Skeletal muscle cell (primary cell): ENCODE data around the gene SPRED1.

Source experiments
- DNase-seq: peaks from one replicate; pipeline ENCODE4 v3.0.0-alpha.2; 2010; ENCODE audit warnings: low read depth
- H3K4me3 ChIP-seq: 2 replicates; pipeline ENCODE4 v1.5.1; 2011; ENCODE audit warnings: low read depth, mild to moderate bottlenecking, control low read depth, low read length, moderate library complexity

SPRED1 gene

DNA sequence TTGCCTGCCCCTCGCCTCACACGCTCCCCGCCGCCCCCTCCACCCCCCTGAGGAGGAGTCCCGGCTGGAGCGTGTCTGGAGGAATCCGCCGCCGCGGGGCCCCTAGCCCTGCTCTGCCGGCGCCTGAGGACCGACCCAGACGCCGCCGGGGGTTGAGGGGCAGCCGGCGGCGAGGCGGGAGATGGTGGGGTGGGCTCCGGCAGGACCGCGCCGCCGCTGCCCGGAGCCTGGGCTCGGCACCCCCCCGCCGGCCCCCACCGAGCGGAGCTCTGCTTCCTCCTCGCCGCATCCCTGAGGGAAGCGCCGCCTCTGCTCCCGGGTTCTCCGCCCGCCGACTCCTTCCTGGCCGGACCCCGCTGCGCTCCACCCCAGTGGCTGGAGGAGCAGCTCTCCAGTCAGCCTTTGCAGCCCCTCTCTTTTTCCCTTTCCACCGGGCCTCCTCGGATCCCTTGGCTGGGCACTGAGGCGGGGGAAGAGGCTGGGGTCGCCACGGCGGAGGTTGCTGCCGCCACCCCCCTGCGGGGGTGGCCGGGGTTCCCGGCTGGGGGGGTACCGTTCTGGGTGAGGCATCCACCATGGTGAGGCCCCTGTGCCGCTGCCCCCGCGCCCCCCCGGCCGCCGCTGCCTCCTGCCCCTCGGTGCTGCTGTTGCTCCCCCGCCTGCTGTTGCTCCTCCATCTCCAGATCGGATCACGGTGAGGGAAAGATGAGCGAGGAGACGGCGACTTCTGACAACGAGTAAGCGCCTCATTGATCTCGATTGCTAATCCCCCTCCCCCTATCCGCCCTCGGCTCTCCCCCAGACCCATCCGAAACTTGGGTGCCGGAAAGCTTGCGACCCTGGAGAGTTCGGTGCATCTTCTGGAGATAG is at the start of gene SPRED1:
Gene SPRED1 (plus strand): TSS at position 356 of the 870 bp plus-strand sequence. CDS start 350 bp downstream, at position 706.
- peak within 1 kb of the TSS; percentile 88 for H3K4me3 ChIP-seq
- DNase-seq = no peak

DNA sequence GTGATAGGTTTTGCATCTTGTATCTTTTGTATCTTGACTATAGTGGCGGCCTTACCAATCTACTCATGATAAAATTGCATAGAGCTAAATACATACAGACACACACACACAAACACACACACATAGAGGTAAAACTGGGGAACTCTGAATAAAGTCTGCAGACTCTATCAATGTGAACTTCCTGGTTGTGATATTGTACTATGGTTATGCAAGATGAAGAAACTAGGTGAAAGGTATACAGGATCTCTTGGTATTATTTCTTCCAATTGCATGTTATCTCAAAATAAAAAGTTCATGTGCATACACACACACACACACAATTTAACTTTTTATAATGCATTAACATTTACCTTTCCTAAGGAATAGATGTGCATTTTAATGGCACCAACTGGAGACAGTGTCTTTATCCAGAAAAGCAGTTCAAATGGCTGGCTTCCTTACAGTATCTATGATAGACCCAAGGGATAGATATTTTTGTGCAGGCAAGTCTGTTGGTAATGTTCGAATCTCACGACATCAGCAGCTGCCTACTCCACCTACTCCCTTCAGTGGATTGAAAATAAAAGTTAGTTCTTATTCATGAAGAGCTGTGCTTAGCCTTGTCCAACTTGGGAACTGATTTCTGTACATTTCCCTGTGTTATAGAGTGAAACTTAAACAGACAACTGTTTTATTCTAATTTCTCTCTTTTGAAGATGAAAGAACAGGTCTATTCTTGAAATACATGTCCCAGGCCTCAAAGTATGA is 46.9 kb upstream of the SPRED1 start:
- H3K4me3 ChIP-seq = no peak overlapping the region
- no peak for DNase-seq

DNA sequence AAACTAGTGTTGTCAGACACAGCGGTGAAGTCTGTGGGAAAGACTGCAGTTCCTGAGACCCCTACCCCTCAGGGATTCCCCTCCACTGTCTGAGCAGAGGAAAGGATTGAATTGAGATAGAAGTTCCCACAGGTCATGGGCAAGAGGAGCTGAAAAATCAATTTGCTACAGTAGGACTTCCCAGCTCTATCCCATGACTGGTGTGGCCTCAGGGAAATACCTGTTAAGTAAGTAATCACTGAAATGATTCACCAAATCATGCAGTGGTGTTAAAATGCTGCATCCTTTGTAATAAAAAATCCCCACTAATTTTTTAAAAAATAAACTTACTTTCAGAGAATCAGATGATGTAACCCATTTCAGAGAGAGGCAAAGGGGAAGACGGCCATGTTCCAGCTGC is 45.0 kb upstream of the SPRED1 start:
- H3K4me3 ChIP-seq = no peak overlapping the region
- DNase-seq = no peak

DNA sequence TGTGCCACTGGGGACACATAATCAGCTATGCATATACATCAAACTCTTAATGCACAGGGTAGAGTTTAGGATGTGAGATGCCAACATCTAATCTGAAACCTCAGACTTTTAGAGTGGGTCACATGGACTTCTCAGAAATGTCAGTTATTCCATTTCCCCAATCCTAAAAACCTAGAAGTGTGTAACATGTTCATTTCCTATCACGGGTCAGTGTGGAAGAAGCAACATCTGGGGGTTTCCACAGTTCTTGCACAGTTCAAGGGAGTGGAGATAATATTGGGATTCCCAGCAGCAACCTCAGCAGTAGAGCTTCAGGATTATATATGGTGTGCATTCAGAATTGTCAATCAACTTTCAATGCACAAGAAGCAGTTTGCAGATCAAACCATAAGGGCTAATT is 44.4 kb upstream of the SPRED1 start:
- no peak overlapping the region for H3K4me3 ChIP-seq
- DNase-seq = no peak

DNA sequence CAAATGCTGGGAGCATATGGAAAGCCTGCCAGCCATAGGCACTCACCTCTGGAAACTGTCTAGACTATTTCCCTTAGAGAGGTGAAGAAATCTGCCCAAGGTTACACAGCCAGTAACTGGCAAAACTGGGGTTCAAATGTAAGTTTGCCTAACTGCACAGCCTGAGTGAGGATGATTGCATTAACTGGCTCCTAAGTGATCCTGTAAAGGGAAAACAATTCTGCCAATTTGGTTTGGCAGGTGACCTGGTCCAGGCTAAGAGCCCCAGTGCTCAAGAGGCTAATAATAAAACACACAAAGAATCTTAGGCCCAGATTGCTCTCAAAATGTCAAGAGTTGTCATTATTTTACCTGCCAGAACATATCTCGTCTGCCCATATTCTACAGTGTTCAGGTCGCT is 43.9 kb upstream of the SPRED1 start:
- DNase-seq = no peak
- no peak overlapping the region for H3K4me3 ChIP-seq

DNA sequence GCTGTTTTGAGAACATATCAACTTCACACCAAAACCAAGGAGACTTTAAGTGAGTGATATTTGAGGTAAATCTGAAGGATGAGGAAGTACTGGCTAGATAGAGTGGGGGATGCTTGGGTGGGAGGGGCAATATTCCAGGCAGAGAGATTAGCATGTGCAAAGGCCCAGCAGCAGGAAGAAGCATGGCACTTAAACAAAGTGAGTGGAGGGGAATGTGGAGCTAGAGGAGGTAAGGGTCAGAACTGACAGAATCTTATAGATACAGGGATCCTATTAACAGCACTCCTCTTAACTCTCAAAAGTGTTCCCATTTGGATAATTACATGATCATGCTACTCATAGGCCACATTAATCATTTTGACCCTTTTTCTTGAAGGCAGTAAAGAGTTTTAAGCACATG is 41.4 kb upstream of the SPRED1 start:
- DNase-seq = no peak
- no peak overlapping the region for H3K4me3 ChIP-seq

DNA sequence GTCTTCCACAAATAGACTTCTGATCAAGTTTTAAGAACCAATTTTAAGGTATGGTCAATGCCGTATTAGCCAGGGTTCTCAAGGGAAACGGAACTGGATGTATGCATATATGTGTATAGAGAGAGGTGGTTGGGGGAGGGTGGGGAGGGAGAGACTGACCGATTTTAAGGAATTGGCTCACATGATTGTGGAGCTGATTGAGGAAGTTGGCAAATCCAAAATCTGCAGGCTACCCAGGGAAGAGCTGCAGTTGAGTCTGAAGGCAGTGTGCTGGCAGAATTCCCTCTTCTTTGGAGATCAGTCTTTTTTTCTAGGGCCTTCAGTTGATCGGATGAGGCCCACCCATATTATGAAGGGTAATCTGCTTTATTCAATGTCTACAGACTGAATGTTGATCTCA is 40.8 kb upstream of the SPRED1 start:
- H3K4me3 ChIP-seq = no peak overlapping the region
- no peak for DNase-seq

DNA sequence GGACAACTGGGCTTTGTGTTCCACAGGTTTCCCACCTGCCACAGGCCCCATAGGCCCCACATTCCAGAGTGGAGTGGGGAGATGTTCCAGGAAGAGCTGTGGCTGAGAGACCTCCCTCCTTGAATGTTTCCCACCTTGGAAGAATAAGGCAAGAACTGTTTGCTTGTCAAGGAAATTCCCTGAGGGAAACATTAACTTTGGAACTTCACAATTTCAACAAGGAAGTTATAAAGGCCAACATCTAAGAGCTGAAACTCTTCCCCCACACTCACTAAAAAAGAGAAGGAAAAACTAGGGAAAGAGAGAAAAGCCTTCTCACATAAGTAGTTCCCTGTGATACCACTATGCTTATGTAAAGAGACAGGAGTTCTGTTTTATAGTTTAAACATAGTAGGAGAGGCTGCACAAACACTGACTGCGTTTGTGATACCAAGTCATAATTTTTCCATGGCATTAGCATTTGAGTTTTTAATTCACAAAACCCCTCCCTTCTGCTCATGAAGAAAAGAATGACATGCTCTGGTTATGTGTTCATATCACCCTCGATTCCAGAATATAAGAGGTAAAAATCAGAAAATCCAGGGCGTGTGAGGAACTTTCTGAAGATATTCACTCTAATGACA is 39.8 kb upstream of the SPRED1 start:
- no peak overlapping the region for H3K4me3 ChIP-seq
- DNase-seq = no peak

DNA sequence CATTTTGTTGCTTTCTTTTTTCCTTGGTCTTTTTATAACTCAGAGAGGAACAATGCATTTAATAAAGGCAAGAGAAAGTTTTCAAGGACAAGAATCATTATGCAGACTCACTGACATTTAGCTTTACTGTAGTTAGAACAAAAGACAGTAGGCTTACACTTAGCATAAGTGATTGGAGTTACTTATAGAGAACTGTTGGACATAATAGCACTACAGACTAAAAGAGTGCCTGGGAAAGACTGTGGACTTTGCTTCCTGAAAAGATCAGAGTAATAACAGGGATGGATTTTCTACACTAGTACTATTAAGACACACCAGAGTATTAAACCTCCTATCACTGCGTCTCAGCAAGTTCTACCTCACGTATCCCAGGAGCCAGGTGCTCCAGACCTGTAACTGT is 39.3 kb upstream of the SPRED1 start:
- DNase-seq = no peak
- H3K4me3 ChIP-seq = no peak overlapping the region

DNA sequence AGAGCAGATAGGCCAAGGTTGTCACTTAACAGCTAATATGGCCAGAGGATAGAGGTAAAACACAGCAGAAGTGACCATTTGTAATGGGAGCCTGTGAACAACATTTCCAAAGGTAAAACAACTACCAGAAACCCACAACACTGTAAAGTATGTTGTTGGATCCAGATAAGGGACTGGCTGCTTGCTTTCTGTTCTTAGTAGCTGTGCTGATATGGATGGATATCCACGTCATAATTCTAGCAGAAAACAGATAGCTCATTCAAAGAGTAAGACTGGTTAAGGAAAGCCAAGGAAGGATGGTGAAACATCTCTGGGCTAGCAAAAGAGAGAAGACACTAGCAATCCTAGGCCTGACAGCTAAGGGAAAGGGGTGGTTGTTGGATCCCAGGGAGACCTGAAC is 36.9 kb upstream of the SPRED1 start:
- no peak for DNase-seq
- no peak overlapping the region for H3K4me3 ChIP-seq

DNA sequence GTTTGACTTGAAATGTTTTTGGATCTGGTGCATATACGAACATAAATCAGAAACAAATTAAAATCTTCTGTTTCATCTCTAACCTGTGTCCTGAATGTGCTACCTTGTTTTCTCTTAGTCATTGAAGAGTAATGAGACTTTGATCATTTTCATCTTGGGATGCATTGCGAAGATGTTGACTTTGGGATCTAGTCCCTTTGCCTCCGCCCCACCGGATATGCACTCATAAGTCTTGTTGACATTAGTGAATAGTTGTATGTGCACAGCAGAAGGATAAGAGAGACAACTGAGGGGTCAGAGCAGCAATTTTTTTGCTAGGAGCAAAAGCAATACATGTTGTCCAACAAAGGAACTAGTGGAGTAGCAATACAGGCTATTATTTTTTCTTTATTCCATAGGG is 35.9 kb upstream of the SPRED1 start:
- H3K4me3 ChIP-seq = no peak overlapping the region
- no peak for DNase-seq

DNA sequence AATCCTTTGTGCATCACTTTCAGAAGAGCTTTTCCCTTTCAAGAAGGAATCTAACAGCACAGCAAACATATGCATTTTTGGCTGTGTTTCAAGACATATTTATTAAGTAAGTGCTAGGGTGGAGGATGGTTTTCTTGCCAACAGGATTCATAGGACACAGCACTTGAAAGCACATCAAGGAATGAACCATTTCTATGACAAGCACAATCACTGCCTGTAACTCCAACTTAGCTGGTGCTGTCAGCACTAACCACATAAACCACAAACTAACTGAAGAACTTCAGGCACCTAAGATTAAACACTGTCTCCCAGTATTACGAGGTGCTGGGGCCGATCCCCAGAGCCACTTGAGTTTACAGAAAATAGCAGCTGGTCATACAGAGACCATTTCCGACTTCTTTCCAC is 35.4 kb upstream of the SPRED1 start:
- H3K4me3 ChIP-seq = no peak overlapping the region
- DNase-seq = peak; percentile 90

DNA sequence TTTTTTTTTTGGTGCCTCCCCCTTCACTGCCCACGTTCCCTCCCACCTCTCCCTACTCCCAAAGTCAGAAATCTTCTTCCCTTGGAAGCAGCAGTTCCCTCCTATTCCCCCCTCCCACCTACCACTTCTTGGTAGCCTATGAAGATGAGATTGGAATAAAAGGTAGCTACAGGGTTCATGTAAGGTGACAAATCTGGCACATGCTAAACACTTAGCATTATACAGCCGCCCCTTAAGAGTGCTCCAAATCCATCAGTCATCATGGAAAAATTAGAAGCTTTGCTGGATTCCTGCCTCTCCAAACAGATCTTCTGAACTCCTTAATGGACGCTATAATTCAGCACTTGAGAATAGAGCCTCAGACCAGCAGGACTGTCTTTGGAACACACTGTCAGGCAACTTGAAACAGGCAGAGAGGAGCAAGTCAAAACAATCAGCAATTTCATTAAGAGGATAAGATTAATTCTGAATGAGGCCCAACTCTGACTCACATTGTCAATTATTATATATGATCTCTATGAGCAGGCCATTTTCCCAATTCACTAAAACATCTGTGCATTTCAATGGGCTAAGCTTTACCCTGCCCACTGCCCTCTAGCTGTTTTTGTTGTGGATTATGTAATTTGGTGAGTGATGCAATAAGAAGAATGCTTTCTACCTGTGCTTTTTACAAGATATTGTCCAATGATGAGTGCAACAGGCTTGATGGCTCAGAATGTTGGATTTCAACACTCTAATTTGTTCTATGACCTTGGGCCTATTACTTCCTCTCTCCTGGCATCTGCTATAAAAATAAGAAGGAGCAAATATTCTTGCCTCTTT is 34.6 kb upstream of the SPRED1 start:
- DNase-seq = no peak
- no peak overlapping the region for H3K4me3 ChIP-seq

DNA sequence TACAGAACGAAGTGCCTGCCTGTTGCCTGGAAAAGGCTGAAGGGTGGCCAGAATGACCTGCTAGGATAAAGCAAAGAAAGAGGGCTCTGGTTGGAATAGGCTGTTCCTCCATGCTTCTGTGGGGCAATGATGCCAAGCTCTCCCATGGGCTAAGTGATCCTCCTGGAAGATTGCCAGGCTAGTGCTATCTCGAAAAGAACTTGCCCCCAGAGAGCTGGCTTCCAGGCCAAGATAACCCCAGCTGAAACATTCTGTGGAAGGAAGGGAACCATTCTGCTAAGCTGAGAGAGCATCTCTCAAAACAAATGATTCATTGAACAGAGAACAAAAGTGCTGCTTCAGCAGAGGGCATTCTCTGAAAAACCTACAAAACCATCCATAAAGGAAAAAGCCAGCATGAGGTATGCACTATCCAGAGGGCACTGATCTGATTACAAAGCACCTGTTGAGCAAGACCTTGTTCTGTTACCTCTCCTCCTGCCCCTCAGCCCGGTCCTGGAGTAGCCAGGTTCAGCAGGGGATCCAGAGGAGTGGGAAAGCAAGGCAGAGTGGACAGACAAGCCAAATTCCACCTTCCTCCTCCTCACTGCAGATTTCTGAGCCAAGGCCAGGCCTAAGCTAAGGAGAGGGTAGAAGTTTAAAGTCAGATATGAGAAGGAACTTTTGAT is 31.9 kb upstream of the SPRED1 start:
- DNase-seq = no peak
- H3K4me3 ChIP-seq = no peak overlapping the region

DNA sequence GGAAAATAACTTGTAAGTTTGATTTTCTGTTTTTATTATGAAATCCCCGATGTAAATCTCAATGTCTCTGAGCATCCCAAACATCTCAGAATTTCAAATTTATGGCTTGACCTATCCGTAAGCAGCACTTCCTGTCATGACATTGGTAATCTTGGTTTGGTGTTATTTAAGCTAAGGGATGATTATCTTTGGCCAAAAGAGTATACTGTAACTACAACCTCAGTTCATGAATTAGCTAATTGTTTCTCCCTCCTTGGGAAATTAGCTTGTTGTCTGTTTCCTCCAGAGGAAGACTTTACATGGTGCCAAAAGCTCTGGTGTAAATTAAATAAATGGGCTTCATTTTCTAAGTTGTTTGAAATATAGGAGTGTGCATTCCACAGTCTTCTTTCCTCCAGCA is 28.1 kb upstream of the SPRED1 start:
- no peak overlapping the region for H3K4me3 ChIP-seq
- no peak for DNase-seq

DNA sequence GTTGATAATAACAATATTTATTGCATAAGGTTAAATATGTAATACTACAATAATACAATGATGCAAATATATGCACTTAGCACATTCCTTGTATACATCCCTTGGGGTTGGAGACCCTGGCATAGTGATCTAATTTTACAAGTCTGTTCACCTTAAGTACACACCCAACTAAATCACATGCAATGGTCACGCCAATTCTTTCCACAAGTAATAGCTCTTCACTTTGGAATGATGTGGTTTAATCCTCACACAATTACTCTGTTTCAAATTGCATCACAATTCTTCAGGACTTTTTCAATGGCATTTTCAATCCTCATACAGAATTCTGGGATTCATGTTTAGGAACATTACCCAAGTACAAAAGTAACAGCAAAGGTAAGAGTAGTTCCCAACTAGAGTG is 27.3 kb upstream of the SPRED1 start:
- no peak for DNase-seq
- no peak overlapping the region for H3K4me3 ChIP-seq

DNA sequence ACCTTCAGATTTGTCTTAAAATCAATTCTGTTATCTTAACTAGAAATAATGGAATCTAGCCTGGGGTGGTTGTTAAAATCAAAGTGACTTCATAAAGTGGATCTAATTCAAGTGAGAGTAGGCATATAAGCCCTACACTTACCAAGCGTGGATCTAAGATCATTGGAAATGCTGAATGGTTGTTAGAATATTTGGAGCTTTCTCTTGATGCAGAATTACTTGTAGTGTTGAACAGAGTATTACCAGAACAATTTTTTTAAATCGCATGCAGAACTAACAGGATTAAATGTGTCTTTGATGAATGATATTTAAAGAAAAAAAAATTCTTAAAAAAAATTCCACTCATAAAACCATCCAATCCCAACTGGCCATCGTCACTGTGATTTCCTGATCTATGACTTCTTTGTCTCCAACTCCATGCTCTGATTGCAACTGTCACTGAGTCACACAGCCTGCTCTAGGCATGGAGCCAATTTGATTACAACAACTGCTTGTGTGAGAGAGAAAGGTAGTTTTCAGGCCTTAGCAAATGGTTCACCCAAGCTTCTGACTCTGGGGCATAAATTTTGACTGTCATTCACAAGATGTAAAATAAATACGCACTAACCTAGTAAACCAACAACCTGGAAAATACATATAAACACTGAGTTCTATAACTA is 25.9 kb upstream of the SPRED1 start:
- peak; percentile 81 for DNase-seq
- H3K4me3 ChIP-seq = no peak overlapping the region

DNA sequence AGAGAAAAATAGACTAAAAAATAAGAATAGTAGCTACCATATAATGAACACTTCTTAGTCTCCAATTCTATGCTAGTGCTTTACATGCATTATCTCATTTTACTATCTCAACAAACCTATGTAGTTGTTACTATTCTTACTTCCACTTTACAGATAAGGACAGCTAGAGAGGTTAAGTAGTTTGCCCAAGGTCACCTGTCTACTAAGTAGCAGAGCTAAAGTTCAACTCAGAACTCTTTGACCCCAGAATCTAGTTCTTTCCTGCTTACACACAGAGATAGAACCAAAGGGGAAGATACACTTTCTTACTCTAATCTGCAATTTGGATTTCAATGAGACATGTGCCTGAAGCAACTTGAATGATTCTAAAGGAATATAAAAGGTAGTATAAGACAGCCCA is 24.7 kb upstream of the SPRED1 start:
- DNase-seq = no peak
- no peak overlapping the region for H3K4me3 ChIP-seq

DNA sequence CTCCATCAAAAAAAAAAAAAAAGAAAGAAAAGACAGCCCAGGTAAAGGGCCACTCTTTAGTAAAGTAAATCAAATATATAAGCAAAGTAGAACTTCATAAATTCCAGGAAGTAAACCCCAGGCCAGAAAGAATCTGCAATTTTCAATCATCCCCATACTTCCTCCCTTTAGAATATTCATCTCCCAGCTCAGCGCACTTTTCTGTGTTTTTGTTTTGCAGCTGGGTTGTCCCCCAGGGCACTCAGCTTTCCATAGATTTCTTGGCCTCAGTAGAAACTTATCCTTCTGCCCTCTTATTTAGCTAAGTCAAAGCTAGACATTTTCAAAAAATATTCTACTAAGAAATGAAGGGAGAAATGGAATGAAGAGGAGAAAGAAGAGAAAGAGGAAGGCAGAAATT is 24.0 kb upstream of the SPRED1 start:
- no peak for DNase-seq
- no peak overlapping the region for H3K4me3 ChIP-seq
